NCI-H1694 (cell line): Measurements from ENCODE around the gene KCND3.

Experiments
- DNase-seq: peaks from one replicate; lab custom pipeline; 2025; lab: John Stamatoyannopoulos, UW

KCND3 gene

DNA sequence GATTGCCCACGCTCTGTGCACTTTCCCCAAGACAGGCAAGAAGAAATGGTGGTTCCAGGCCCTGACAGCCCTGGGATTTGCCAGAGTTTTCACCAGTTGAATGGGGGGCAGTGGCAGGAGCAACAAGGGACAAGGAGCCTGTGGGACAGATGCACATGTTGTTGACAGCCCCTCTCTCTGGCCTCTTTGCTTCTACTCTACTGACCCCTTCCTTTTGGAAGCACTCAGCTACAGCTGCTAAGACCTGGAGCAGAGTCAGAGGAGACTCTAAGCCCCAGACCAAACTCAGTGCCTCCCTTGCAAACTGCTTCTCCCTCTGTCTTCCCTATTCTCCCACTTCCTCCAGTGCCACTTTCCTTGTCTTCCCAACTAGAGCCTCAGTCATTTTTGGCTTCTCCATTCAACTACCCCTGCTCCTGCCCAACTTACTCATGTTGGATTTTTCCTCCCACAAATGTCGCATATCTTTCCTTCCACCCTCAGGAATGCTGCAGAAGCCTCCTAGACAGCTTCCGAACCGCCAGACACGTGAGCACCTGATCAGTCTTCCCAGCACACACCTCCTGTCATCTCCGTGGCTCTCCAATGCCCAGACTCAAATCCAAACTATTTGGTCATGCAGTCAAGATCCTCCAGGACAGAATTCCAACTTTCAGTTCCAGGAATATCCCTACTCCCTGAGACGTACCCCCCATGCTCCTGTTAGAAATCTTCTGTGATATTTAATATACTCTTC, 259.4 kb downstream of the KCND3 start:
- DNase-seq, result no peak

GRCh38 chr1:111729271-111729921, 260.1 kb downstream of the KCND3 start:
- no peak for DNase-seq

DNA sequence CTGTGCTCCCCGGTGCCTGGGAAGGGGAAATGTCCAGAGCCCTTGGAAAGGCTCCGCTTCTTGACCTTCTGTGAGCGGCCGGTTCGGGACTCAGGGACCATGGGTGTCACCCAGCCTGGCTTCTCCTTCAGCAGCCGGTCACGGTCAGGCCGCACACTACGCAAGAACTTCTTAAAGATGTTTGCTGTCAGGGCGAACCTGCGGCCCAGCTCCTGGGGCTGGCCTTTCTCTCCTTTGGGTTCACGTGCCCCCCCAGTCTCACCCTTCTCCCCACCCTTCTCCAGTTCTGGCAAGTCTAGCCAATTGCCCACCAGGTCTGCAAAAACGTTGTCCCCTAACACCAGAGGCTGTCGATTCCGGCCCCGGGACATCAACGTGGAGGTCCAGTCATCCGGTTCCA, 262.4 kb downstream of the KCND3 start:
- no peak for DNase-seq

DNA sequence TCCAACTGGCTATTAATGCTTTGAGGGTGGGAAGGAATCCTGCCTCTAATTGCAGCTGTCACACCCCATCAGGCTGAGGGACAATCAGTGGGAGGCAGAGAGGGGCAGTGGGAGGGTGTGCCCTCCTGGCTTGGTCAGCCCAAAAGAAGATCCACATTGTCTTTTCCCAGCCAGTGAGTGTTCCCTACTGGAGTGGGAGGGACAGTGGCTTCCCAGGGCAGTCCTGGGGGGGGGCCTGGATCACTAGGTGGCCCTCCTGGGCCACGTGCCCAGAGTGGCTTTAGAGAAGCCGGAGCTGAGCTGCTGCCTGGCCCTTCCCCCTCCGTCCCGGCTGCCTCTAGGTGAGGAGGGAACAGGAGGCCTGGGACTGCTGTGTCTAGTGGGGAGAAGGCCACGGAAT, 264.3 kb downstream of the KCND3 start:
- DNase-seq, result no peak

DNA sequence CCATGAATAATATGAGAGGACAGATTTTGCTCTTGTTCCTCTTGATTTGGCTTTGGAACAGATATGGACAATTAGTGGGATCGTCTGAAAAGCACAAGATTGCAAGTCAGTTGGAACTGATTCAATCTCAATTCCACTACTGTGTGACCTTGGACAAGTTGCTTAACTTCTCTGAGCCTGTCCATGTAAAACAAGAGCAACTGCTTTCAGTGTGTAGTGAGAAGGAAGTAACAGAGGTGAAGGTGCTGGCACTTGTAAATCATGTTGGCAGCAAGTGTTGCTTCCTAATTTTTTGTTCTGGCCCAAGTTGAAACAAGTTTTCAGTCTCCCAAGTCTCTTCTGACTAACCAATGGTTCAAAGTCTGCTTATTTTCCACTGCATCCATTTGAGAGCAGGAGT, 265.6 kb downstream of the KCND3 start:
- DNase-seq, result no peak

DNA sequence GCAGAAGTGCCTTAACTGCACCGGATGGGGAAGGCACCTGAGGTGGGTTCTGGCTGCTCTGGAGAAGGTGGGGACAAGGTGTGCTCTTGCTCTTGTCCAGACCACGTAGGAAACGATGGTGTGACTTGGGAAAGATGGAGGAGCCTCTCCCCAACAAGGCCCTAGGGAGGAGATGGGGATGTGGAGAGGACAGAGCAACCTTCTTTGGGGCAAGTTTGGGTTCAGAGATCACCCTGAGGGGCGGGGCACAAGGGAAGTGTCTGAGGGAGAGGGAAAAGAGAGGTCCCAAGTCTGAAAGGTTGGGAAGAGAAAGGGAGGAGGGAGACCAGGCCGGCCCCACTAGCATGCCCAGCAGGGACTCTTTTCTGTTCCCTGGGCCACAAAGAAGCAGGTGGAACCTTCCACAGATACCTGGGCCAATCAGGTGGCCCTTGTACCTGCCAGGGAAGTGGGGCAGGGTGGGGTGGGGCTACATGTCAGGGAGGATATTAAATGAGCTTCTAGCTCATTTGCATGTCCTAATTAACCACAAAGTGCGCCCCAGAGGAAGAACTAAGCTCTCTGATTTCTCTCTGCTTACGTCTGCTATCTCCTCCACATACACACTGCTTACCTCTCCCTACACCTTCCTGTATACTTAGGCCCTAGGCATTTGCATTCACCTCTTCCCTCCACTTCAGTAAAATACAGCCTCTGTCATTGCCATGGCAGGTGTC, 266.2 kb downstream of the KCND3 start:
- no peak for DNase-seq

DNA sequence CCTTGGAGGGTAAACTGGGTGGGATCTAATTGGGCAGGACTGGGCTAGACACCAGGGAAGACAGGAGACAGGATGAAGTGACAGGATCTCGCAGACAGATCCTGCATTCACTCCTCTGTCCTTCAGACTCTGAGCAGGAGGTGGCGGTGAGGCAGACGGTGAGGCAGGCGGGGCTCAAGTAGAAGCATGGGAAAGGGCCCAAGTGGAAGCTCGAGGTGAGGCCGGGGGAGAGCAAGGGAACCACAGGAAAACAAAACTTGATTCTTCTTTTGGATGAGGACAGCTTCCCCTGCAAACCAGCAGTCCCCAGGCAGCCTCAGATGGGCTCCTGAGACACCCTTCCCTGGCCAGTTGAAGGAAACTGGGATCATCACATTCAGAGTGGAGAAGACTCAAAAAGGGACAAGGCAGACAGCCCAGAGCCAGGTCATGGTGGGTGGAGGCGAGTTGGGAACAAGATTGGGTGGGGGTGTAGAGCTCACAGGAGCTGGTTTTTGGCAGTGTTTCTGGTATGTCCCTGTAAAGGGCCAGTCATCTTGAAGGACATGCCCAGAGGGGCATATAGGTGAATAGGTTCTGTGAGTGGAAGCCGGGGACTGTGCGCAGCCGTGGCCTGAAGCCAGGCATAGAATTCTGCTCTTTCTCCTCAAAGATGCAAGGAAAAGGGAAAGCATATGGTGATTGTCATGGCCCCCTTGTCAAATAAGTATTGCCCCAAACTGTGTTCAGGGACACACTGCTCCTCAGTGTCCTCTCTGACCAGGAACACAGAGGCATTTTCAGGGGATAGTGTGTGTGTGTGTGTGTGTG, 268.3 kb downstream of the KCND3 start:
- no peak for DNase-seq
